LNCaP clone FGC (cell line): ENCODE results near the gene DNAJC22.

Experiments used
- DNase-seq: peaks from one replicate; pipeline ENCODE4 v3.0.0-alpha.2; 2011; ENCODE audit warnings: low read depth
- H3K4me3 ChIP-seq: 2 replicates; pipeline ENCODE4 v1.5.1; 2011; ENCODE audit warnings: mild to moderate bottlenecking, low read depth, low read length, control low read depth
- CTCF ChIP-seq: IDR thresholded peaks from 2 replicates; pipeline ENCODE4 v1.5.1; 2012; ENCODE audit warnings: mild to moderate bottlenecking; ENCODE audit not compliant: control insufficient read depth, insufficient read depth; ENCODE audit errors: extremely low read depth

DNAJC22 gene

DNA sequence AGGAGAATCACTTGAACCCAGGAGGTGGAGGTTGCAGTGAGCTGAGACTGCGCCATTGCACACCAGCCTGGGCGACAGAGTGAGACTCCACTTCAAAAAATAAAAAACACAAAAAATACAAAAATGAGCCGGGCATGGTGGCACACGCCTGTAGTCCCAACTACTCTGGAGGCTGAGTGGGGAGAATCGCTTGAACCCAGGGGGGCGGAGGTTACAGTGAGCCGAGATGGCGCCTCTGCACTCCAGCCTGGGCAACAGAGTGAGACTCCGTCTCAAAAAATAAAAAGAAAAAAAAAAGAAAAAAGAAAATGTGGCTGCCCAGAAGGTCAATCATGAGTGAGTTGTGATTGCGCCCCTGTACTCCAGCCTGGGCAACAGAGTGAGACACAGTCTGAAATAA lies 9.2 kb downstream of the DNAJC22 start:
- H3K4me3 ChIP-seq, result no peak overlapping the region
- no peak for TF ChIP-seq CTCF
- DNase-seq, result no peak

DNA sequence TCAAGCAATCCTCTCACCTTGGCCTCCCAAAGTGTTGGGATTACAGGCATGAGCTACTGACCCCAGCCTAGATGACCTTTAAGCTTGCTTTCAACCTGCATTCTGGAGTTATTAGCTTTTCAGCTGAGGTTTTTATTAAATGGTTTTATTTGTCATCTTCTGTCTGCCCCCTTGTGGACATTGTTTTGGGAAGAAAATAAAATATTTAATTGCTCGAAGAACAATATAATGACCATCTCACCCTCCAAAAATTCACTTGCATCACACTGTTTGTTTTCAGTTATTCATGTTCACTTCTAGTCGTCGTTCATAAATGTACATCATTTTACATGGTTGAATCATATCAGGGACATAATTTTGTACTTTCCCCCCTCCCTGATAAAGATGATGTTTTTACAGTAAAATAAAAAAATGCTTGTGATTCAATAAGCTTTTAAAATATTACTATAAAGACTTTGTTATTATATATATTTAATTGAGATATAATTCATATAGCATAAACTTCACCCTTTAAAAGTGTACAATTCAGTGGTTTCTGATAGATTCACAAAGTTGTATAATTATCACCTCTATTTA lies 10.5 kb downstream of the DNAJC22 start:
- DNase-seq, result no peak
- H3K4me3 ChIP-seq, result no peak overlapping the region

DNA sequence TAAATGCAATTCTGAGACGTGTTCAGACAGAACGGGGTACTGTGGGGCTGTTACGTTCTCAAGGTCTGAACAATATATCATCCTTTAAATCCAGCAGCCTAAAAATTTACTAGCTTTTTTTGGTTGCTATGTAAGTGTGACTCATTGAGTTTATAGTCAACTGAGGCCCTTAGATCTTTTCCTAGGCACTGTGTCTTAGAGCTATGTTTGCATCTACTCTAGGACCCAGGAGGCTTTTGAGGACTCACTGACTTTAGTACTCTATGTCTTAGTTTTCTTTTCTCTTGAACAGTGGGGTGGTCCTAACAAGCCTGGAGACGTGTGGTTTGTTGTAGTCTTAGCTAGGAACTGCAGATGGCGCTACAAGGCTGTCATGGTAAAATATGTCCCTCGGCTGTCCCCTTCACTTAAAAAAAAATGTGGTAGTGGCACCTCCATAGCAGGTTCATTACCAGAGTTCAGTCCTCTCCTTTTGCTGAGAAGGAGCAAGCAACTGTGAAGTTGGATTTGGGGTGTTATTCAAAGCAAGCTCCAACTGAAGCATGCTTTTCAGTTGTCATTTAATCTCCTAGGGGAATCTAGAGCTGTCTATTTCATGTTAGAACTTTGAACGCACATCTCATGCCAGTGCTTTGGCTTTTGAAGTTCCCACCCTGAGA lies 11.9 kb downstream of the DNAJC22 start:
- peak; percentile 32 for DNase-seq
- no peak overlapping the region for H3K4me3 ChIP-seq

More for the DNA sequence above, 10.5 kb downstream of the DNAJC22 start:
- TF ChIP-seq CTCF, result peak; percentile 23; the same call in 1 of the 2 replicates

DNA sequence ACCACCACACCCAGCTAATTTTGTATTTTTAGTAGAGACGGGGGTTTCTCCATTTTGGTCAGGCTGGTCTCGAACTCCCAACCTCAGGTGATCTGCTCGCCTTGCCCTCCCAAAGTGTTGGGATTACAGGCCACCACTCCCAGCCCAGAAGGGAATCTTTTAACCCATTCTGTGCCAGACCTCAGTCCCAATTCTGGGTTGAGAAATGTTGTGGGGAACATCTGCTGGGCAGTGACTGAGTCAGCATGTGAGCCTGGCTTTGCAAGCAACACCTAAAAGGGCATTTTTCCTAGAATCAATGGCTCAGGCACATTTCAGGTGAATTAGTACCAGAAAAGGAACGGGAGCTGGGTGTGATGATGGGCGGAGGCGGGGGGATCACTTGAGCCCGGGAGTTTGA lies 13.0 kb downstream of the DNAJC22 start:
- no peak overlapping the region for H3K4me3 ChIP-seq
- DNase-seq, result no peak
- no peak for TF ChIP-seq CTCF

More for the DNA sequence above, 11.9 kb downstream of the DNAJC22 start:
- TF ChIP-seq CTCF, result peak; percentile 77

GRCh38 chr12:49362077-49362476 lies 15.4 kb downstream of the DNAJC22 start:
- no peak overlapping the region for H3K4me3 ChIP-seq
- no peak for TF ChIP-seq CTCF
- no peak for DNase-seq

- no peak for DNase-seq
- no peak for TF ChIP-seq CTCF
- H3K4me3 ChIP-seq, result no peak overlapping the region
These were observed 18.3 kb downstream of the DNAJC22 start for GRCh38 chr12:49364989-49365388.

DNA sequence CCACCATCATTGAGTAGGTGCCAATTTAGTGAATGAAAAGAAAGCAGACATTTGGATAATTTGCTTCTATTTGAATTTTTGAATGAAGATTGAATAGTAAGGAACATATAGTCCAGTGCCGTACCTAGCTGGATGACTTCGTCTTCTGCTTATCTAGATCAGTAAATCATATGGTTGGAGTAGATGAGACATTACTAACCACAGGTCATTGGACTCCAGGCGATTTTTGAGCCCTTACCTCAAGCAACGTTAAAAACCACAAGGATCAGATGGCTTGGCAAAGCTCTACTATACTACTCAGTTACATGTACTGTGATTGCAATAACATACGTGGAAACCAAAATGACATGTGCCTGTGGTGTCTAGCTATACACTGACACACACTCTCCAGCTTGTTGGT lies 18.9 kb downstream of the DNAJC22 start:
- no peak for DNase-seq
- H3K4me3 ChIP-seq, result no peak overlapping the region; the same call in 1 of the 2 replicates
- no peak for TF ChIP-seq CTCF
